Spleen (tissue), 11 donors: ENCODE results near the gene STIM1. TPM values are rescaled to one million over a fixed set of nuclear protein-coding genes. Genes with fewer than 3 reads are reported as not detected.

Source experiments
- DNase-seq: peaks from one replicate; pipeline ENCODE4 v3.0.0-alpha.2; 2020
- H3K27ac ChIP-seq, 8 donors: fragments of 200-600 bp; sonication (generic) in 7 of 8; 1 replicate in 4 of 8; 2 replicates in 4 of 8; pipeline versions ENCODE4 v1.5.0 to v1.8.0; 2016 to 2021; ENCODE audit warnings: inconsistent platforms in 4 of 8, mild to moderate bottlenecking in 4 of 8, moderate library complexity in 1 of 8
- H3K27me3 ChIP-seq, 7 donors: fragments of 200-600 bp; sonication (generic) in 6 of 7; replicated peaks in 1 of 7; 1 replicate in 4 of 7; 2 replicates in 3 of 7; pipeline versions ENCODE4 v1.5.0 to v1.8.0; 2016 to 2021; ENCODE audit warnings: inconsistent platforms in 3 of 7, mild to moderate bottlenecking in 1 of 7
- H3K36me3 ChIP-seq, 6 donors: fragments of 200-600 bp; sonication (generic) in 5 of 6; 1 replicate in 4 of 6; 2 replicates in 2 of 6; pipeline versions ENCODE4 v1.5.0 to v1.8.0; 2016 to 2021; ENCODE audit warnings: inconsistent platforms in 2 of 6
- H3K4me1 ChIP-seq, 6 donors: fragments of 200-600 bp; sonication (generic) in 5 of 6; 1 replicate in 3 of 6; 2 replicates in 3 of 6; pipeline versions ENCODE4 v1.5.0 to v1.8.0; 2016 to 2021; ENCODE audit warnings: inconsistent platforms in 3 of 6
- H3K4me3 ChIP-seq, 8 donors: fragments of 200-600 bp; sonication (generic) in 7 of 8; 1 replicate in 4 of 8; 2 replicates in 4 of 8; pipeline versions ENCODE4 v1.5.0 to v1.8.0; 2016 to 2021; ENCODE audit warnings: inconsistent platforms in 4 of 8, mild to moderate bottlenecking in 4 of 8, moderate library complexity in 2 of 8
- H3K9me3 ChIP-seq, 8 donors: fragments of 200-600 bp; sonication (generic) in 7 of 8; 1 replicate in 4 of 8; 2 replicates in 4 of 8; pipeline versions ENCODE4 v1.5.0 to v1.8.0; 2016 to 2021; ENCODE audit warnings: inconsistent platforms in 4 of 8
- CTCF ChIP-seq, 11 experiments: fragments of 200-600 bp in 7 of 11; fragments of 450-650 bp in 4 of 11; sonication (generic) in 4 of 11; IDR thresholded peaks in 8 of 11; conservative IDR thresholded peaks in 3 of 11; 1 replicate in 7 of 11; 2 replicates in 4 of 11; pipeline versions ENCODE4 v1.4.0 to v1.8.0; 2016 to 2021; ENCODE audit warnings: antibody characterized with exemption in 11 of 11, inconsistent platforms in 4 of 11, mild to moderate bottlenecking in 1 of 11
- POLR2A ChIP-seq, 3 donors: fragments of 450-650 bp; IDR thresholded peaks; one replicate each; pipeline ENCODE4 v1.5.1; 2017; ENCODE audit warnings: antibody characterized with exemption in 3 of 3, mild to moderate bottlenecking in 1 of 3
- POLR2AphosphoS5 ChIP-seq, 3 donors: sonication (generic); formaldehyde crosslinking; IDR thresholded peaks; one replicate each; pipeline ENCODE4 v1.5.1; 2017; ENCODE audit warnings: antibody characterized with exemption in 3 of 3
- WGBS, 5 donors: extraction: QIAGEN DNeasy Blood & Tissue Kit in 3 of 5; methylation state at CpG; one replicate each; pipeline versions ENCODE4 v1.1.5 to v1.1.7; 2013 to 2018; 5-methylcytosine and 5-hydroxymethylcytosine counted together
- intact Hi-C: fragments of 100-400 bp; cut with DNase I; formaldehyde crosslinking; loops from one replicate; pipeline ENCODE4 v1.15.0; 2023; ENCODE audit warnings: low total_unique reads
- polyA plus RNA-seq, 3 donors: library from polyadenylated mRNA; stranded (reverse); fragments of 200-250 nt; gene quantifications; one replicate each; pipeline ENCODE4 v1.2.1, GENCODE V29; 2013
- total RNA-seq, 7 donors: library from RNA; depleted of rRNA in 3 of 7; stranded (reverse); fragments of >200 nt in 3 of 7; fragmentation: NEBNext Ultra II Directional in 4 of 7; extraction: Animal tissue kit (Norgen Biotek cat#: 25700) in 4 of 7; gene quantifications; one replicate each; pipeline versions ENCODE4 v1.1.0 to v1.2.1, GENCODE V29; 2016 to 2021
- donor health status: healthy with polysubstance abuse.
- donor health status: DM: no; HTN: no; CAD: no; lungs with moderate emphysema.
- donor health status: DM: no; HTN: no; CAD: no.
- donor health status: Bipolar disorder and iron deficiency.
- donor health status: healthy.
- donor health status: DM: no; HTN: no; CAD: no.
- donor health status: DM: yes; HTN: yes; CAD: no.

STIM1 gene
- total and polyA plus RNA-seq, 10 donors = 13.0 to 85.2 (median 58.0) TPM

GRCh38 chr11:3823303-3823702, 32.2 kb upstream of the STIM1 start:
- 89 to 100% (median 91%) methylated on average over 2 to 3 of the region's 3 CpGs for WGBS, 5 donors
- H3K27me3 ChIP-seq = no peaks in the 10 kb centered on the region
- H3K36me3 ChIP-seq = peaks cover 0 to 41% (median 28%) of the 10 kb centered on the region in 6 donors
- DNase-seq = no peak
- H3K27ac ChIP-seq = no peak overlapping the region
- H3K9me3 ChIP-seq = no peaks in the 10 kb centered on the region
- no peak overlapping the region for H3K4me3 ChIP-seq
- intact Hi-C loops = no loop called here
- peaks cover 0 to 44% (median 23%) of the 10 kb centered on the region in 6 donors for H3K4me1 ChIP-seq
- TF ChIP-seq CTCF (IDR thresholded peaks at IDR 0.05 in 8 of 11, conservative IDR thresholded peaks at IDR 0.05 in 3 of 11) = no peak
- TF ChIP-seq POLR2A (IDR thresholded peaks at IDR 0.05) = no peak
- TF ChIP-seq POLR2AphosphoS5 (IDR thresholded peaks at IDR 0.05) = no peak

GRCh38 chr11:3823762-3824506, 31.5 kb upstream of the STIM1 start:
- DNase-seq = no peak
- intact Hi-C loops = no loop called here
- 93 to 96% (median 94%) methylated on average over 28 to 30 of the region's 30 CpGs for WGBS, 5 donors
- H3K4me1 ChIP-seq = peaks cover 0 to 48% (median 24%) of the 10 kb centered on the region in 6 donors
- peak overlapping the region in 4 of 8 donors; percentile 64 to 76 (median 72) for H3K27ac ChIP-seq
- H3K4me3 ChIP-seq = no peak overlapping the region
- H3K27me3 ChIP-seq = no peaks in the 10 kb centered on the region
- TF ChIP-seq POLR2A (IDR thresholded peaks at IDR 0.05) (no peak), POLR2AphosphoS5 (IDR thresholded peaks at IDR 0.05) (peak; percentile 43 to 77 (median 63)), CTCF (IDR thresholded peaks at IDR 0.05 in 8 of 11, conservative IDR thresholded peaks at IDR 0.05 in 3 of 11) (no peak)
- H3K36me3 ChIP-seq = peaks cover 0 to 48% (median 29%) of the 10 kb centered on the region in 6 donors
- no peaks in the 10 kb centered on the region for H3K9me3 ChIP-seq

- TF ChIP-seq CTCF (IDR thresholded peaks at IDR 0.05 in 8 of 11, conservative IDR thresholded peaks at IDR 0.05 in 3 of 11) = peak; percentile 78 to 97 (median 91)
- no peak for TF ChIP-seq POLR2A (IDR thresholded peaks at IDR 0.05)
- TF ChIP-seq POLR2AphosphoS5 (IDR thresholded peaks at IDR 0.05) = peak; percentile 52 to 89 (median 65)
- WGBS, 5 donors = 58 to 72% (median 71%) methylated on average over 13 to 18 of the region's 18 CpGs
- H3K36me3 ChIP-seq = peaks cover 0 to 57% (median 37%) of the 10 kb centered on the region in 6 donors
- peak overlapping the region in 7 of 8 donors; percentile 12 to 76 (median 64) for H3K27ac ChIP-seq
- peaks cover 0 to 58% (median 33%) of the 10 kb centered on the region in 6 donors for H3K4me1 ChIP-seq
- no peaks in the 10 kb centered on the region for H3K27me3 ChIP-seq
- intact Hi-C loops = no loop called here
- no peaks in the 10 kb centered on the region for H3K9me3 ChIP-seq
- H3K4me3 ChIP-seq = peak overlapping the region in 1 of 8 donors; percentile 15
- DNase-seq = peak; percentile 90
Observed at GRCh38 chr11:3824714-3825472, 30.6 kb upstream of the STIM1 start.
